MM.1S (cell line): ENCODE measurements around the gene ARHGAP26.

Experiments used
- CTCF ChIP-seq: fragments of 300-600 bp; sonication (generic); IDR thresholded peaks from 2 replicates; pipeline ENCODE4 v1.5.1; 2016; ENCODE audit warnings: antibody characterized with exemption, low read length, mixed read lengths
- EZH2 ChIP-seq: fragments of 300-600 bp; sonication (generic); optimal IDR thresholded peaks from 2 replicates; pipeline ENCODE3; 2017; ENCODE audit warnings: low read depth, mild to moderate bottlenecking, antibody characterized with exemption, low read length, mixed read lengths
- EZH2phosphoT487 ChIP-seq: fragments of 300-600 bp; sonication (generic); IDR thresholded peaks from 2 replicates; pipeline ENCODE4 v1.6.1; 2018; ENCODE audit warnings: antibody characterized with exemption, low read length

GRCh38 chr5:142828797-142829535 is 58.8 kb downstream of the ARHGAP26 start:
- TF ChIP-seq CTCF (no peak), EZH2 (no peak), EZH2phosphoT487 (no peak)
